ENCODE results near the gene ACTR6. TPM values are rescaled to one million over a fixed set of nuclear protein-coding genes. Genes with fewer than 3 reads are reported as not detected.
"Not testable (repeated sequence)": the region's sequence is repeated elsewhere in the genome, so short reads cannot be mapped to it uniquely, and the experiment has no call there.

Gene ACTR6
- total RNA-seq, 1 donor from 2014 or later, result 36.0 TPM

- Mint-ChIP-seq H3K9me3 (ENCODE audit: unreplicated experiment) (no peaks in the 10 kb centered on the region), H3K4me1 (ENCODE audit: low read depth, unreplicated experiment) (no peaks in the 10 kb centered on the region), H3K27ac (ENCODE audit: unreplicated experiment) (no peak overlapping the region), H3K36me3 (ENCODE audit: unreplicated experiment) (no peaks in the 10 kb centered on the region), H3K4me3 (ENCODE audit: unreplicated experiment) (no peak overlapping the region), H3K27me3 (ENCODE audit: unreplicated experiment) (no peaks in the 10 kb centered on the region)
- TF ChIP-seq, protein P1, sequence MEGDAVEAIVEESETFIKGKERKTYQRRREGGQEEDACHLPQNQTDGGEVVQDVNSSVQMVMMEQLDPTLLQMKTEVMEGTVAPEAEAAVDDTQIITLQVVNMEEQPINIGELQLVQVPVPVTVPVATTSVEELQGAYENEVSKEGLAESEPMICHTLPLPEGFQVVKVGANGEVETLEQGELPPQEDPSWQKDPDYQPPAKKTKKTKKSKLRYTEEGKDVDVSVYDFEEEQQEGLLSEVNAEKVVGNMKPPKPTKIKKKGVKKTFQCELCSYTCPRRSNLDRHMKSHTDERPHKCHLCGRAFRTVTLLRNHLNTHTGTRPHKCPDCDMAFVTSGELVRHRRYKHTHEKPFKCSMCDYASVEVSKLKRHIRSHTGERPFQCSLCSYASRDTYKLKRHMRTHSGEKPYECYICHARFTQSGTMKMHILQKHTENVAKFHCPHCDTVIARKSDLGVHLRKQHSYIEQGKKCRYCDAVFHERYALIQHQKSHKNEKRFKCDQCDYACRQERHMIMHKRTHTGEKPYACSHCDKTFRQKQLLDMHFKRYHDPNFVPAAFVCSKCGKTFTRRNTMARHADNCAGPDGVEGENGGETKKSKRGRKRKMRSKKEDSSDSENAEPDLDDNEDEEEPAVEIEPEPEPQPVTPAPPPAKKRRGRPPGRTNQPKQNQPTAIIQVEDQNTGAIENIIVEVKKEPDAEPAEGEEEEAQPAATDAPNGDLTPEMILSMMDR (IDR thresholded peaks at IDR 0.05; ENCODE audit: partially characterized antibody, unreplicated experiment), result no peak
- no peak for DNase-seq
Observed at GRCh38 chr12:100219328-100220109, 18.9 kb downstream of the ACTR6 start.

GRCh38 chr12:100221523-100221922, 20.9 kb downstream of the ACTR6 start:
- Mint-ChIP-seq H3K4me3 (ENCODE audit: unreplicated experiment) (no peak overlapping the region), H3K27me3 (ENCODE audit: unreplicated experiment) (no peaks in the 10 kb centered on the region), H3K36me3 (ENCODE audit: unreplicated experiment) (no peaks in the 10 kb centered on the region), H3K9me3 (ENCODE audit: unreplicated experiment) (no peaks in the 10 kb centered on the region), H3K4me1 (ENCODE audit: low read depth, unreplicated experiment) (no peaks in the 10 kb centered on the region), H3K27ac (ENCODE audit: unreplicated experiment) (no peak overlapping the region)
- TF ChIP-seq, protein P1 (IDR thresholded peaks at IDR 0.05; ENCODE audit: partially characterized antibody, unreplicated experiment), result no peak
- no peak for DNase-seq

- not testable (repeated sequence) for DNase-seq; H3K27me3 Mint-ChIP-seq (ENCODE audit: unreplicated experiment); H3K9me3 Mint-ChIP-seq (ENCODE audit: unreplicated experiment); H3K27ac Mint-ChIP-seq (ENCODE audit: unreplicated experiment); H3K4me1 Mint-ChIP-seq (ENCODE audit: low read depth, unreplicated experiment); H3K36me3 Mint-ChIP-seq (ENCODE audit: unreplicated experiment); H3K4me3 Mint-ChIP-seq (ENCODE audit: unreplicated experiment)
Observed at GRCh38 chr12:100222173-100222572, 21.6 kb downstream of the ACTR6 start.

DNA sequence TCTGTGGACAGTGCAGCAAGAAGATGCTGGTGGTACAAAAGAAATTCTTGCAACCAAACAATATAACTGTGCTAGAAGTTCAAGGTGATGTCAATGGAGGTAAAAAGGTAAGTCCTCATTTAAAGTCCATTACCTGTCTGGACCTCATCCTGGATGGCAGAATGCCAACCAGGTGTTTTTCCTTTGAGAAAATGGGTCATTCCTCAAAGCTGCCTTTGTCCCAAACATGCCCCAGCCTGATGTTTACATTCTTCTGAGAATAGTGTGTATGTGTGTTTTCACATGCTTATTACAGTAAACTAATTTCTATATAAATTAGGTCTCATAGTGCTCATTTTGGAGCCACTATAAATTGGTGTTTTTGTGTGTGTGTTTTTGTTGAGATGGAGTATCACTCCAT, 24.9 kb downstream of the ACTR6 start:
- Mint-ChIP-seq H3K36me3 (ENCODE audit: unreplicated experiment) (no peaks in the 10 kb centered on the region), H3K4me1 (ENCODE audit: low read depth, unreplicated experiment) (no peaks in the 10 kb centered on the region), H3K9me3 (ENCODE audit: unreplicated experiment) (peaks cover 2% of the 10 kb centered on the region), H3K27me3 (ENCODE audit: unreplicated experiment) (no peaks in the 10 kb centered on the region), H3K4me3 (ENCODE audit: unreplicated experiment) (no peak overlapping the region), H3K27ac (ENCODE audit: unreplicated experiment) (no peak overlapping the region)
- TF ChIP-seq, protein P1 (IDR thresholded peaks at IDR 0.05; ENCODE audit: partially characterized antibody, unreplicated experiment), result no peak
- no peak for DNase-seq

DNA sequence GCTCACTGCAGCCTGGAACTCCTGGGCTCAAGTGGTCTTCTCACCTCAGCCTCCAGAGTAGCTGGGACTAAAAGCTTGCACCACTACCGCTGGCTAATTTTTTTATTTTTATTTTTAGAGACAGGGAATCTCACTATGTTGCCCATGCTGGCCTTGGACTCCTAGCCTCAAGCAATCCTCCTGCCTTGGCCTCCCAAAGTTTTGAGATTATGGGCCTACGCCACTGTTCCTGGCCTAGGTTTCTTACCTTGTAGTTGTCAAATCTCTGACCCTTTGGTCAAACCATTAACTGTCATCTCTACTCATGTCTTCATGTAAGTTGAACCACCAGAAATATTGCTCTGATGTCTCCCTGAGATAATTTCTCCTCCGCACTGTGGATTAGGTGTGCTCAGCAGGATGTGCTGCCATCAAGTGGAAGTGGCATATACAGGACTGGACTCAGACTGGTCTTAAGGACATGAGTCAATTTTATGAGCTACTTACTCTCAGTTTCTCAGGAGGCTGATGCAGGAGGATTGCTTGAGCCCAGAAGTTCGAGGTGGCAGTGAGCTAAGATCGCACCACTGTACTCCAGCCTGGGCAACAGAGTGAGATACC, 28.5 kb downstream of the ACTR6 start:
- H3K27me3 Mint-ChIP-seq (ENCODE audit: unreplicated experiment), result no peaks in the 10 kb centered on the region
- no peak overlapping the region for H3K27ac Mint-ChIP-seq (ENCODE audit: unreplicated experiment)
- TF ChIP-seq, protein P1 (IDR thresholded peaks at IDR 0.05; ENCODE audit: partially characterized antibody, unreplicated experiment), result no peak
- no peak for DNase-seq
- H3K9me3 Mint-ChIP-seq (ENCODE audit: unreplicated experiment), result peaks cover 2% of the 10 kb centered on the region
- no peaks in the 10 kb centered on the region for H3K36me3 Mint-ChIP-seq (ENCODE audit: unreplicated experiment)
- H3K4me1 Mint-ChIP-seq (ENCODE audit: low read depth, unreplicated experiment), result peaks cover 2% of the 10 kb centered on the region
- H3K4me3 Mint-ChIP-seq (ENCODE audit: unreplicated experiment), result no peak overlapping the region

Data from glutamatergic neuron (in vitro differentiated cells).